ENCODE measurements around the gene CPLX1. TPM values are rescaled to one million over a fixed set of nuclear protein-coding genes. Genes with fewer than 3 reads are reported as not detected.

The CPLX1 gene
- total and polyA plus RNA-seq, 2 donors (not counting 1 experiment from before 2014, with no cell fraction given) = 0.03 to 0.66 TPM

GRCh38 chr4:821631-822030, 4.3 kb downstream of the CPLX1 start:
- no peak overlapping the region for H3K4me2 ChIP-seq (ENCODE audit: extremely low read depth, insufficient read depth, low read length)
- TF ChIP-seq EZH2 (IDR thresholded peaks at IDR 0.05; ENCODE audit: low read length, missing control alignments) = no peak
- TF ChIP-seq CTCF (conservative IDR thresholded peaks at IDR 0.05 in 1 of 2, IDR thresholded peaks at IDR 0.05 in 1 of 2; ENCODE audit: low read depth in 1 of 2, low read length in 2 of 2) = no peak
- H3K4me1 ChIP-seq (ENCODE audit: control insufficient read depth, extremely low read depth, insufficient read depth, low read length) = no peaks in the 10 kb centered on the region
- no peaks in the 10 kb centered on the region for H4K20me1 ChIP-seq (ENCODE audit: control insufficient read depth, extremely low read depth, insufficient read depth, low read length)
- DNase-seq (ENCODE audit: low read depth in 2 of 2) = no peak
- H3K9me3 ChIP-seq (ENCODE audit: control insufficient read depth, insufficient read depth, low read depth, low read length) = no peaks in the 10 kb centered on the region
- H3K36me3 ChIP-seq (ENCODE audit: control insufficient read depth, insufficient read depth, low read length) = no peaks in the 10 kb centered on the region
- peaks cover 32% of the 10 kb centered on the region for H3K27me3 ChIP-seq (ENCODE audit: control insufficient read depth, insufficient read depth, low read length)
- no peaks in the 10 kb centered on the region for H3K79me2 ChIP-seq (ENCODE audit: control insufficient read depth, insufficient read depth, low read length)
- H3K9ac ChIP-seq (ENCODE audit: insufficient read depth, low read length) = no peak overlapping the region
- H3K27ac ChIP-seq (ENCODE audit: insufficient read depth, low read length) = no peak overlapping the region
- H3K4me3 ChIP-seq (replicated peaks in 1 of 4; ENCODE audit: control extremely low read depth in 1 of 4, insufficient read depth in 1 of 4, low read depth in 3 of 4, low read length in 4 of 4) = no peak overlapping the region
- H2AFZ ChIP-seq (ENCODE audit: low read length) = no peak overlapping the region

- TF ChIP-seq EZH2 (IDR thresholded peaks at IDR 0.05; ENCODE audit: low read length, missing control alignments) = no peak
- no peak for TF ChIP-seq CTCF (conservative IDR thresholded peaks at IDR 0.05 in 1 of 2, IDR thresholded peaks at IDR 0.05 in 1 of 2; ENCODE audit: low read depth in 1 of 2, low read length in 2 of 2)
- H3K79me2 ChIP-seq (ENCODE audit: control insufficient read depth, insufficient read depth, low read length) = no peaks in the 10 kb centered on the region
- no peak for DNase-seq (ENCODE audit: low read depth in 2 of 2)
- H3K27ac ChIP-seq (ENCODE audit: insufficient read depth, low read length) = no peak overlapping the region
- no peaks in the 10 kb centered on the region for H3K4me1 ChIP-seq (ENCODE audit: control insufficient read depth, extremely low read depth, insufficient read depth, low read length)
- no peak overlapping the region for H3K4me2 ChIP-seq (ENCODE audit: extremely low read depth, insufficient read depth, low read length)
- no peaks in the 10 kb centered on the region for H3K9me3 ChIP-seq (ENCODE audit: control insufficient read depth, insufficient read depth, low read depth, low read length)
- H2AFZ ChIP-seq (ENCODE audit: low read length) = no peak overlapping the region
- no peaks in the 10 kb centered on the region for H3K36me3 ChIP-seq (ENCODE audit: control insufficient read depth, insufficient read depth, low read length)
- peaks cover 33% of the 10 kb centered on the region for H3K27me3 ChIP-seq (ENCODE audit: control insufficient read depth, insufficient read depth, low read length)
- no peak overlapping the region for H3K4me3 ChIP-seq (replicated peaks in 1 of 4; ENCODE audit: control extremely low read depth in 1 of 4, insufficient read depth in 1 of 4, low read depth in 3 of 4, low read length in 4 of 4)
- H4K20me1 ChIP-seq (ENCODE audit: control insufficient read depth, extremely low read depth, insufficient read depth, low read length) = no peaks in the 10 kb centered on the region
- H3K9ac ChIP-seq (ENCODE audit: insufficient read depth, low read length) = no peak overlapping the region
Measured at GRCh38 chr4:821181-821591, 4.7 kb downstream of the CPLX1 start.

- Histone ChIP-seq H2AFZ (ENCODE audit: low read length) (no peak overlapping the region), H3K27me3 (ENCODE audit: control insufficient read depth, insufficient read depth, low read length) (peaks cover 34% of the 10 kb centered on the region)
- TF ChIP-seq CTCF (conservative IDR thresholded peaks at IDR 0.05 in 1 of 2, IDR thresholded peaks at IDR 0.05 in 1 of 2; ENCODE audit: low read depth in 1 of 2, low read length in 2 of 2) = no peak
- no peak for TF ChIP-seq EZH2 (IDR thresholded peaks at IDR 0.05; ENCODE audit: low read length, missing control alignments)
Measured at GRCh38 chr4:820230-821172, 5.4 kb downstream of the CPLX1 start.

More at GRCh38 chr4:820230-821172, 5.4 kb downstream of the CPLX1 start:
- Histone ChIP-seq H3K4me1 (ENCODE audit: control insufficient read depth, extremely low read depth, insufficient read depth, low read length) (no peaks in the 10 kb centered on the region), H3K79me2 (ENCODE audit: control insufficient read depth, insufficient read depth, low read length) (no peaks in the 10 kb centered on the region), H3K4me2 (ENCODE audit: extremely low read depth, insufficient read depth, low read length) (no peak overlapping the region), H4K20me1 (ENCODE audit: control insufficient read depth, extremely low read depth, insufficient read depth, low read length) (no peaks in the 10 kb centered on the region), H3K36me3 (ENCODE audit: control insufficient read depth, insufficient read depth, low read length) (no peaks in the 10 kb centered on the region), H3K9ac (ENCODE audit: insufficient read depth, low read length) (no peak overlapping the region), H3K9me3 (ENCODE audit: control insufficient read depth, insufficient read depth, low read depth, low read length) (no peaks in the 10 kb centered on the region), H3K4me3 (replicated peaks in 1 of 4; ENCODE audit: control extremely low read depth in 1 of 4, insufficient read depth in 1 of 4, low read depth in 3 of 4, low read length in 4 of 4) (no peak overlapping the region), H3K27ac (ENCODE audit: insufficient read depth, low read length) (no peak overlapping the region)
- DNase-seq (ENCODE audit: low read depth in 2 of 2) = no peak
